Jurkat, Clone E6-1 (cell line): ENCODE results near the gene ZNF648. TPM values are rescaled to one million over a fixed set of nuclear protein-coding genes. Genes with fewer than 3 reads are reported as not detected.
"Not testable (repeated sequence)": the region's sequence is repeated elsewhere in the genome, so short reads cannot be mapped to it uniquely, and the experiment has no call there.

Experiments
- DNase-seq: peaks from one replicate; pipeline ENCODE4 v3.0.0-alpha.2; 2011; ENCODE audit warnings: low read depth, low spot score
- H3K4me3 ChIP-seq: 2 replicates; pipeline ENCODE4 v1.5.1; 2011; ENCODE audit warnings: mild to moderate bottlenecking, low read length, control low read depth, moderate library complexity
- polyA plus RNA-seq: library from polyadenylated mRNA; unstranded; fragments of >200 nt; gene quantifications from one replicate; pipeline ENCODE4 v1.2.1, GENCODE V29; 2012; ENCODE audit warnings: missing spikeins; ENCODE audit not compliant: insufficient read length, insufficient read depth

ZNF648 gene, protein sequence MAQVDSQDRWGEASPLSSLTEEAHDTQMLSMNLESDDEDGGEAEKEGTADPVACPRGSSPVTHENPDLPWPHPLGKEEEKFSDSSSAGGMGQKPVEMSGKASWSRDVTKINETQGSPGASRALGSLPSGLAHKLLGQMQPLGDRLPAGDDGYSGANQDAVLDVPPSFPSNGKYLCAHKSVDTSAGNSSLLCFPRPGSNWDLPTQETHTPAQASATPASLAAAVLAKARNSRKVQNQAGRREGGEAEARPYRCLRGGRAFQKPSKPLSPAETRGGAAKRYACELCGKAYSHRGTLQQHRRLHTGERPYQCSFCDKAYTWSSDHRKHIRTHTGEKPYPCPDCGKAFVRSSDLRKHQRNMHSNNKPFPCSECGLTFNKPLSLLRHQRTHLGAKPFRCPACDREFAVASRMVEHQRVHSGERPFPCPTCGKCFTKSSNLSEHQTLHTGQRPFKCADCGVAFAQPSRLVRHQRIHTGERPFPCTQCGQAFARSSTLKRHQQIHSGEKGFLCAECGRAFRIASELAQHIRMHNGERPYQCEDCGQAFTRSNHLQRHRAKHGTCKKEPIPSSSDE
- polyA plus RNA-seq = not detected

GRCh38 chr1:182061594-182061993 is at the start of gene ZNF648:
ZNF648 (minus strand) TSS chr1:182061712; CDS start chr1:182058010, 3,702 bp downstream.
- H3K4me3 ChIP-seq = no peak within 1 kb of the TSS
- DNase-seq = no peak

- no peak for DNase-seq
- H3K4me3 ChIP-seq = no peak overlapping the region
These were observed 49.1 kb upstream of the ZNF648 start for GRCh38 chr1:182110635-182111034.

- H3K4me3 ChIP-seq = no peak overlapping the region
- no peak for DNase-seq
These were observed 48.3 kb upstream of the ZNF648 start for GRCh38 chr1:182109771-182110170.

DNA sequence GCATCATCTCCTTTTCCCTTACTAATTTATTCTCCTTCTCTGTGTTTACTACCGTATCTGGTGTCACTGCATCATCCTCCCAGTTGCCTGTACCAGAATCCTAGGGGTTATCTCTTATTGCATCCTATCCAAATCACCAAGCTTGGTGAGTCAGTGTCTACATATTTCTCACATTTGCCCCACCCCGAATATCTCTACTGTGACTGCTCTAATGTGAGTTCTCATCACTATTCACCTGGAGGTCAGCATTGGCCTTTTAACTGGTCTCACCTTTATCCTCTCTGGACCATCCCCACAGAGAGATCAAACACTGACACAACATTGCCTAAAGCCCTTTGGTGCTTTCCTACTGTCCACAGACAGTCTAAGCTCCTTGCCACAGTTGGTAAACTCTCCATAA is 45.7 kb upstream of the ZNF648 start:
- H3K4me3 ChIP-seq = no peak overlapping the region
- no peak for DNase-seq

GRCh38 chr1:182102043-182102416 is 40.5 kb upstream of the ZNF648 start:
- H3K4me3 ChIP-seq = no peak overlapping the region
- no peak for DNase-seq

DNA sequence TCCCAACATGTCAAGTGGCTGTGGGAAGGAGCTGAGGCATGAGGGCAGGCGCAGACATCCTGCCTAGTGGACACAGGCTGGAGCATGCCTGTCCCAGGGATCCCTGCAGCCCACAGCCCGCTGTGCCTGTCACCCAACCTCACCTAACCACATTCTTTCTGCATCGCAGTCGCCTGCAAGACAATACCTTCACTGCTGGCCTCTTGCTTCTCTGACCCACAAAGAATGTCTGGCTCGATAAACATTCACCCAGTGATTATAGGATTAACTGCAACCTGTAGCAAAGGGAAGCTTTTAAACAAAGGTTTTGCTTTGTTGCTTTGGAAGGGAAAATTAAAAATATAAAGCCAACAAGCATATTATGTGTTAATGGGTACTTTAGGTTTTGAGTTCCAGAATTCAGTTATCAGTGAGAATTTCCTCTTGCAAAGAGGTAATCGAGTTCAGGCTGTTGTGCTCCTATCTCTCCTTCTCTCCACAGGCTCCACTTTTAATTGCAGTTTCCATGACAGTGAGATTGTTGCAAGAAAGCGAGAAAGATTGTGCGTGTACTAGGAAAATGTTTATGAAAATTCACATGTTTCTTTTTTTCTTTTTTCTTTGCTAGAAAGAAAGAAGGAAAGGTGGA is 40.0 kb upstream of the ZNF648 start:
- H3K4me3 ChIP-seq = no peak overlapping the region
- no peak for DNase-seq

DNA sequence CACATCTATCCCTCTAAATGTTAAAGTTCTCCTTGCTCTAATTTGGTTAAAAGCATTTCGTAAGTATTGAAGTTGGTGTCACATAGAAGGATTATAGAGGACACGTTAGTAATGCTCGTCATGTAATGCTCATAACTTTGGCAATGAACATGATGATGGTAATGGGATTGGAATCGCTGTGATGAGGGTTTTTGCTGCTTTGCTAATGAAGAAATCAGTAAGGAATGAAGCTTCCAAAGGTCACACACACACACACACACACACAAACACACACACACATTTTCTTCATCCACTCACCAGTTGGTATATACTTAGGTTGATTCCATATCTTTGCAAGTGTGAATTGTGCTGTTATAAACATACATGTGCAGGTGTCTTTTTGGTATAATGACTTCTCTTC is 36.8 kb upstream of the ZNF648 start:
- H3K4me3 ChIP-seq = no peak overlapping the region
- DNase-seq = no peak

DNA sequence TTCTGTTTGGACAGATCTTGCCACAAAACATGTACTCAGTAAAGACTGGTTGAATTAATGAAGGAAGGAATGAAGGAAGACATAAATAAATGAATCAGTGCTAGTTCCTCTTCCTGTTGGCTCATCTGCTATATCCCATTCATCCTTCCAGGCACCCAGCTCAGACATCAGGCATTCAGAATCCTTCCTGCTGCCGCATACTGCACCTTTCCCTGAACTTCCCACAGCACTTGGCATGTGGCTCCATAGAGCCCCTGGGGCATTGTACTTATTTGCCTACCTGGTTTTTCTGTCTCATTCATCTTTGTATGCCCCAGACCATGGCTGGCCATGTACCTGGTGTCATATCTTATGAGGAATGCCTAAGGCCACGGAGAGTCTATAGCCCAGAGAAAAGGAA is 34.4 kb upstream of the ZNF648 start:
- no peak for DNase-seq
- H3K4me3 ChIP-seq = no peak overlapping the region

DNA sequence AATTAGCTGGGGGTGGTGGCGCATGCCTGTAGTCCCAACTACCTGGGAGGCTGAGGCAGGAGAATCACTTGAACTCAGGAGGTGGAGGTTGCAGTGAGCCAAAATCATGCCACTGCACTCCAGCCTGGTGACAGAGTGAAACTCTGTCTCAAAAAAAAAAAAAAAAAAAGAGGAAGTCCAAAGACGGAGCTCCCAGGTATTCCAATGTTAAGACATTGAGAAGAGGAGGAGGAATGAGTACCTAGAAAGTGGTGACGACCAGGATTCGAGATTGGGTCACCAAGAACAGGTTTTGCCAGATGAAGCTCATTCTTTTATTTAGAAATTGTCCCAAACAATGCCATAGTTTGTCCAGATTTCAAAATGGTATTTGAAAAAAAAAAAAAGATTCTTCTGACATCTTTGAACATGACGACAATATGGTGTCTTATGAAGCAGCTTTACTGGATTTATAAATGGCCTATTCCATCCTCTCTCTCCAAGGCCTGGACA is 33.0 kb upstream of the ZNF648 start:
- not testable (repeated sequence) for H3K4me3 ChIP-seq, DNase-seq

- no peak overlapping the region for H3K4me3 ChIP-seq
- no peak for DNase-seq
These were observed 32.3 kb upstream of the ZNF648 start for GRCh38 chr1:182093781-182094180.

- no peak overlapping the region for H3K4me3 ChIP-seq
- no peak for DNase-seq
These were observed 30.8 kb upstream of the ZNF648 start for GRCh38 chr1:182092336-182092735.

- H3K4me3 ChIP-seq = no peak overlapping the region
- DNase-seq = no peak
These were observed 29.6 kb upstream of the ZNF648 start for GRCh38 chr1:182091083-182091482.

DNA sequence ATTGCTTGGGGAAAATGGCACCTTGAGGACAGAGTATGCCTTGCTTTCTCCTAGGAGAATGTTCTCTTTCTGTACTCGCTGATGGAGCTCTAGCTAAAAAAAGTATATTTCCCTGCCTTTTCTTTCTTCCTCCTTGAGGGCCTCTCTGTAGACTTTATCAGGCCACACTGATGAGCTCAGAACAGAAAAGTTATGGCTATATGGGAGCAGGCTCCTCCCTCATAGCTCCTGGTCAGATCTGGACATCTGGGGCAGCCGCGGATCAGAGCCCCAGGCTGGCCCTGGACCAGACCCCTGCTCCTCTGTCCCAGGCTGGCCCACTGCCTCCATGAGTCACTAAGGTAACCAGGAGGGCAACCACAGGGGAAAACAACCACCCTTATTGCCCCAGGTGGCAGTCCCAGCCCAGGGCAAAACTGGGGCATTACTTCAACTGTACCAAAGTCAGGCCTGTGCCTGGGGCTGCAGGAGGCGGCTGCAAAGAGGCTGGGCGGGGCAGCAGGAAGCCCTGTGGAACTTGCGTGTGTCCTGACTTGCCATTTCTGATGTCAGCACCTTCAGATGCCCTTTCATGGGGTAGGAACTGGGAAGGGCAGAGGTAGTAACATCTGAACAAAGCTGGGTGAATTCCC is 26.3 kb upstream of the ZNF648 start:
- H3K4me3 ChIP-seq = no peak overlapping the region
- no peak for DNase-seq

GRCh38 chr1:182087304-182087703 is 25.8 kb upstream of the ZNF648 start:
- no peak overlapping the region for H3K4me3 ChIP-seq
- peak; percentile 72 for DNase-seq

- DNase-seq = no peak
- no peak overlapping the region for H3K4me3 ChIP-seq
These were observed 25.1 kb upstream of the ZNF648 start for GRCh38 chr1:182086620-182087019.

DNA sequence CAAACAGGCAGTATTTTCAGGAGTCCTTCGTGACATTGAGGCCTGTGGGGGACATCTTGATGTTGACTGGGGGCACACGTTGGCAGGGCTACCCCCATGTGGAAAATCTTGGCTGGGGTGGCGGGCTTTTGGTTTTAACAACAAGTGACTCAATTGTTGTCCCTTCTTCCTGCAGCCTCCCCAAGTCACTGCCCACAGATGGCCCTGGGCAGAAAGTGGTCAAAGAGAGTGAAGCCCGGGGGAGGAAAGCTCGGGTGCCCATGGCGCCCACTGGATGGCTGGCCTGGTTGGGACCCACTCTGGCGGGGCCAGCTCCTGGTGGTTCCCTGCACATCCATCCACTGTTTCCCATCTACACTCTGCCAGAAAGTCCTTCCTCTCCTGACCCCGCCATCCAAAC is 24.6 kb upstream of the ZNF648 start:
- no peak for DNase-seq

GRCh38 chr1:182085726-182086125 is 24.2 kb upstream of the ZNF648 start:
- DNase-seq = no peak
- no peak overlapping the region for H3K4me3 ChIP-seq

More for the DNA sequence above, 24.6 kb upstream of the ZNF648 start:
- no peak overlapping the region for H3K4me3 ChIP-seq

DNA sequence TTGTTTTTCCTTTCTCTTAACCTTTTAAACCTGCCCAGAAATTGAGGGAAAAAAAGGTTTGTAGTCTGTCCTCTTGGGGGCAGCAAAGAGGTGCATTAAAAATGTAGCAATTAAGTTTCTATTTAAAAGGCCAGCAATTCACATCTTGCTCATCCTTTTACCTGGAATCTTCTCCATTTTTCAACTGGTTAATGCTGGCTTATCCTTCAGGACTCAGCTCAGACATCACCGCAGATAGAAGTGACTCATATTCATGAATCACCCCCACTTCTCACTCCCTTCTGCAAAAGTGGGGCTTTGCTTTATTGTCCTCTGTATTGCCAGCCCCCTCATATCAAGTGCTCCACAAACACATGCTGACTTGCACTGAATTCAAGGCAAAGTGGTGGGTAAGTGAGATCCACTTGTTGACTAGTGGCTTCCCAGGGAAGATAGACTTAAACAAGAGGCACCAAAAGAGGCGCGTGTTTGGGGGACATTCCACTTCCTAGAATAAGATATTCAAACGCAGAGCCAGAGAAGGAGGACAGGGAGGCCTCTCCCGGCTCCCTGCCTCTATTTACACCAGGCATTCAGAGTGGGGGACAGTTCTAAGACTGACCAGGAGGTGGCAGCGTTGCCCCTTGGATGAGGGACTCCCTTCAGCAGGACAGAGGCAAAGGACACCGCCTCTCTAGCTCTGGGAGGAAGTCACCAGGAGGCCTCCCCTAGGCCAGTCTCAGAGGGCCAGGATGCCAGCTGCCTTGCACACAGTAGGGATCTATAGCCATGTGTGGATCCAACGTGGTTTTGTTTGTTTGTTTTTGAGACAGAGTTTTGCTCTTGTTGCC is 23.2 kb upstream of the ZNF648 start:
- no peak overlapping the region for H3K4me3 ChIP-seq
- DNase-seq = peak; percentile 74
